Measurements from ENCODE around the gene MBP.

DNA sequence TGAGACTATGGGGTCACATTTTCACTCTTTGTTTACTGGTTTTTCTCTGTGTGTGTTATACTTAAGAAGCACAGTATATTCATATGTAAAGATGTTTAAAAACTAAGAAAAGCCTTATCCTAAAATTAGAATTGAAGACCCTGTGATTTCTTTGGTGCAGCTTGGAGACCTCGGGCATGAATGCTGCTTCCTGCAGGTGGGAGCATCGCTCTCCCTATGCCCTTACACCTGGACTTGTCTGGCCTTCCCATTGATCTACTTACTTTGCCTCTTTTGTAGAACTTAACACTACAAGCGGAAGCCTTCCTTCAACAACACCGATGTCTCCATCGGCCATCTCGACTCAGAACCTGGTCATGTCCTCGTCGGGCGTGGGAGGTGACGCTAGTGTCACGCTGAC is 195.7 kb downstream of the MBP start:
- TF ChIP-seq CTCF (conservative IDR thresholded peaks at IDR 0.05; ENCODE audit: low read depth, low read length) (no peak), EZH2 (IDR thresholded peaks at IDR 0.05; ENCODE audit: borderline replicate concordance, low read depth, low read length, poor library complexity, severe bottlenecking) (no peak)
